Skeletal muscle satellite cell (primary cell): ENCODE data around the gene ICOS.

ENCODE experiments used
- H3K27me3 ChIP-seq: 2 replicates; pipeline ENCODE4 v1.7.0; 2013; ENCODE audit warnings: low read length; ENCODE audit not compliant: control insufficient read depth, insufficient read depth
- H3K36me3 ChIP-seq: 2 replicates; pipeline ENCODE4 v1.7.0; 2013; ENCODE audit warnings: mild to moderate bottlenecking, control low read depth, low read length; ENCODE audit not compliant: insufficient read depth
- H3K4me1 ChIP-seq: 2 replicates; pipeline ENCODE4 v1.7.0; 2013; ENCODE audit warnings: low read length; ENCODE audit not compliant: control insufficient read depth, insufficient read depth
- H3K4me2 ChIP-seq: 2 replicates; pipeline ENCODE4 v1.7.0; 2013; ENCODE audit warnings: mild to moderate bottlenecking, low read length
- H3K4me3 ChIP-seq: 2 replicates; pipeline ENCODE4 v1.7.0; 2013; ENCODE audit warnings: low read length
- H3K9ac ChIP-seq: 2 replicates; pipeline ENCODE4 v1.7.0; 2013; ENCODE audit warnings: mild to moderate bottlenecking, low read depth, low read length, moderate library complexity
- H3K9me3 ChIP-seq: replicated peaks from 2 replicates; pipeline ENCODE4 v1.7.0; 2013; ENCODE audit warnings: mild to moderate bottlenecking, control low read depth, low read length

The ICOS gene

DNA sequence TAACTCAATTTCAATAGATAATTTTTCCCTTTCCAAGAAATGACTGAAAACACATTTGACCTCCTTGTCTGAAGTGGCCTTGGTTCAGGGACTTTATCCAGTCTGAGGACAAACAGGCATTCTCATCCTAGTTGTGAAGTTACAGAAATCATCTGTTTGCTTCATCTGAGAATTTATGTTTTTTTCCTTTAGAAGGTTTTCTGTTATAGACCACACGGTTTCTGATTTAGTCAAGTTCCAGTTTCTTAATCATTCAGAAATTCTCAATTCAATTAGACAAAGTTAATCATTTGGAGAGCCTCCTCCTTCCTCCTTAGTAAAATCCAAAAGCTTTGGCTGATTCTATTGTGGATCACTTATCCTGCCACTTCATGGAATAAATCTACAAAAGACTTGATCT, 60.9 kb downstream of the ICOS start:
- H3K4me1 ChIP-seq: no peaks in the 10 kb centered on the region
- H3K9ac ChIP-seq: no peak overlapping the region
- no peaks in the 10 kb centered on the region for H3K9me3 ChIP-seq
- H3K4me2 ChIP-seq: no peak overlapping the region
- H3K4me3 ChIP-seq: no peak overlapping the region
- no peaks in the 10 kb centered on the region for H3K36me3 ChIP-seq
- H3K27me3 ChIP-seq: peaks cover 33% of the 10 kb centered on the region

GRCh38 chr2:203997980-203998809, 61.6 kb downstream of the ICOS start:
- Histone ChIP-seq H3K4me2 (no peak overlapping the region), H3K36me3 (no peaks in the 10 kb centered on the region), H3K4me1 (no peaks in the 10 kb centered on the region), H3K27me3 (peaks cover 38% of the 10 kb centered on the region), H3K4me3 (no peak overlapping the region), H3K9ac (no peak overlapping the region), H3K9me3 (no peaks in the 10 kb centered on the region)

DNA sequence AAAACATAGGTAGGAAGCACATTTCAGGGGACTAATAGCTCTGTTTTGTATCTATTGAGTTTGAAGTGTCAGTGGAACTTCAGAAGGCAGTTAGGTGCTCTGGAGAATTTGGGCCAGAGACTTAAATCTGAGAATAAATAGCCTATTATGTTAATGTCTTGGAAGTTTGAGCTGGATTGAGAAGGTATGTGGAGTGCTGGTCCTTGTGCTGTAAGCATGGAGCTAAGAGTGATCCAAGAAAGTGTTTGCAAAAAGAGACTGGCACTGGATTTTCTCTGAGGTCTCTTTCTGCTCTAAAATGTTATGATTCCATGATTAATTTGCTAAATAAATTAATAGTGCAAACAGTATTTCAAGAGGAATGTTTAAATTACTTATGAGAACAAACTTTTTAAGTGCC, 63.3 kb downstream of the ICOS start:
- H3K9me3 ChIP-seq: no peaks in the 10 kb centered on the region
- H3K27me3 ChIP-seq: peaks cover 38% of the 10 kb centered on the region
- no peak overlapping the region for H3K4me3 ChIP-seq
- no peak overlapping the region for H3K9ac ChIP-seq
- H3K4me1 ChIP-seq: no peaks in the 10 kb centered on the region
- no peak overlapping the region for H3K4me2 ChIP-seq
- no peaks in the 10 kb centered on the region for H3K36me3 ChIP-seq

DNA sequence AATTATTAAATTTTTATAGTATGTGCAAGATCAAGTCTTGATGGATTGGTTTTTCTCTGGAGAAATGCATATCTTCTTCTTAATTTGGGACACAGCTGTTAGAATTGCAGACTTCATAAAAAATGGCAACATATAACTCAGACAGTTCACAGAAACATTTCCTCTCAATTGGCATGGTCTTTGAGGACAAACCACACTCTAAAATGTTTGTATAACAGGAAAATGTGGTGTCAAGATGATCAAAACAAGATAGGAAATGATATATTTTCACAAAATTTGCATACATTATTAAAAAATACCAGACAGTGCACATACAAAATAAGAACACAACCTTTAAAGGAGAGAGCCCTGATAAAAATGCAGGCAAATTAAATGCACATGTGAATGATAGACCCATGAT, 63.9 kb downstream of the ICOS start:
- Histone ChIP-seq H3K9me3 (no peaks in the 10 kb centered on the region), H3K36me3 (no peaks in the 10 kb centered on the region), H3K4me1 (no peaks in the 10 kb centered on the region), H3K27me3 (peaks cover 38% of the 10 kb centered on the region), H3K4me3 (no peak overlapping the region), H3K9ac (no peak overlapping the region), H3K4me2 (no peak overlapping the region)

GRCh38 chr2:204003276-204003990, 66.9 kb downstream of the ICOS start:
- Histone ChIP-seq H3K9me3 (no peaks in the 10 kb centered on the region), H3K4me1 (no peaks in the 10 kb centered on the region), H3K36me3 (no peaks in the 10 kb centered on the region), H3K27me3 (peaks cover 30% of the 10 kb centered on the region), H3K4me3 (no peak overlapping the region), H3K9ac (no peak overlapping the region), H3K4me2 (no peak overlapping the region)

DNA sequence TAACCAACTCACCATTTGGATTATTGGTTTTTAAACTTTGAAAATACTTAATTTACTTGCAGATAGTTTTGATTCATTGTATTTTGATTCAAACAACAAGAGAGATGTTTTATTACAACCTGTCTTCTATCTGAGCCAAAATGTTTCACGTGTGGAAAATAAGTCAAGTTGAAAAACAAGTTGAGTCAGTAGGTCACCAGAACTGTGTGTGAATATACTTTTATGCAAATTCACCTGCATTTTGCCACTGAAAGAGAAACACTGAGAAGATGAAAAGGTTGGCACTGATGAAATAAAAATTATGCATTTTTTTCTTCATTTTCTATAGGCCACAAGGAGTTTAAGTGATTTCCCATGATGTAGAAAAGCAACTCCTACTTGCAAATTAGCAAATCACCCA, 68.3 kb downstream of the ICOS start:
- Histone ChIP-seq H3K9ac (no peak overlapping the region), H3K4me3 (no peak overlapping the region), H3K9me3 (no peaks in the 10 kb centered on the region), H3K4me2 (no peak overlapping the region), H3K27me3 (peaks cover 30% of the 10 kb centered on the region), H3K4me1 (no peaks in the 10 kb centered on the region), H3K36me3 (no peaks in the 10 kb centered on the region)

DNA sequence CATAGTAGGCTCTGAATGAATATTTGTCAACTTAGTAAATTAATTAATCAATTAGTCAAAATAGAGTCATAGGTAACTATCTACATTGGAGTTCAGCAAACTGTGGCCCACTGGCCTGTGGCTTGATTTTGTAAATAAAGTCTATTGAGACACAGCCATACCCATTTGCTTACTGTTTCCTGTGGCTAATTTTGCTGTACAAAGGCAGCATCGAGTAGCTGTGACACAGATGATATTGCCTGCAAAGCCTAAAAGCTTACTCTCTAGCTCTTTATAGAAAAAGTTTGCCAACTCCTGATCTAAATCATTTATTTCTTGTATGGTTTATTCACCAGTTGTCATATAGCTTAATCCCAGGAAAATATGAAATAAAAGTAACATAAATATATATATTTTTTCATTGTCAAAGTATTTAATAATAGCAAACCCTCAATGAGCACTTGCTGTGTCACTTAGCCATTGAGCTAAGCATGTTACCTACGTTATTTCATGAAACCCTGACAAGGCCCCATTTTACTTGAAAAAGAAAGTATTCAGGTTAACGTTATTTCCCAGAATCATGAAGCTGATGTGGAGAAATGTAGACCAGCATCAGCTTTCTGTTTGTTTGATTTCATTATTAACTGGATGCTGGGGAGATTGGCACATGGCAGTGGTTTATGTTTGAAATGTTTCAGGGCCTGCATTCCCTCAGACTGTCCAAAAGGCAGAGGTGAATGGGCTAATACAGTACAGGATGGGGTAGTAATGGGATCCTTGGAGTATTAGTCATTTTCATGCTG, 69.6 kb downstream of the ICOS start:
- Histone ChIP-seq H3K4me2 (no peak overlapping the region), H3K9me3 (no peaks in the 10 kb centered on the region), H3K4me3 (no peak overlapping the region), H3K4me1 (no peaks in the 10 kb centered on the region), H3K36me3 (no peaks in the 10 kb centered on the region), H3K9ac (no peak overlapping the region), H3K27me3 (peaks cover 27% of the 10 kb centered on the region)

DNA sequence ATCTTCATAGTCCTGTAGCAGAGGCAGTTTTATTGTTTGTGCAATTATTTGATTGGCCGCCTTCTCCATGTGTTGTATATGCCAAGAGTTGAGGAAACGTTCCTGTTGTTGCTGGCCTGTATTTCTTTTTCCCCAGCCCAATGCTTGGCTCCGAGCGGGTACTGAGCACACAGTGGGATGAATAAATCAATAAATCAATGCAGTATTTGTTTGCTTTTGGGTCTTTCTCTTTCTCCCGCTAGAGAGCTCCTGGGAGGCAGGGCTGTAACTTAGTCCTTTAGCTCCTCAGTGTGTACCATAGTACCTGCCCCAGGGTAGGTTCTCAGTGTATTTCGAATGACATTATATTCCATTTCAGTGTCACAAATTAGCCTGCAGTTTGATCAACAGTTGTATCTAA, 71.8 kb downstream of the ICOS start:
- Histone ChIP-seq H3K4me2 (no peak overlapping the region), H3K36me3 (no peaks in the 10 kb centered on the region), H3K4me3 (no peak overlapping the region), H3K9me3 (no peaks in the 10 kb centered on the region), H3K4me1 (no peaks in the 10 kb centered on the region), H3K27me3 (peaks cover 30% of the 10 kb centered on the region), H3K9ac (no peak overlapping the region)

DNA sequence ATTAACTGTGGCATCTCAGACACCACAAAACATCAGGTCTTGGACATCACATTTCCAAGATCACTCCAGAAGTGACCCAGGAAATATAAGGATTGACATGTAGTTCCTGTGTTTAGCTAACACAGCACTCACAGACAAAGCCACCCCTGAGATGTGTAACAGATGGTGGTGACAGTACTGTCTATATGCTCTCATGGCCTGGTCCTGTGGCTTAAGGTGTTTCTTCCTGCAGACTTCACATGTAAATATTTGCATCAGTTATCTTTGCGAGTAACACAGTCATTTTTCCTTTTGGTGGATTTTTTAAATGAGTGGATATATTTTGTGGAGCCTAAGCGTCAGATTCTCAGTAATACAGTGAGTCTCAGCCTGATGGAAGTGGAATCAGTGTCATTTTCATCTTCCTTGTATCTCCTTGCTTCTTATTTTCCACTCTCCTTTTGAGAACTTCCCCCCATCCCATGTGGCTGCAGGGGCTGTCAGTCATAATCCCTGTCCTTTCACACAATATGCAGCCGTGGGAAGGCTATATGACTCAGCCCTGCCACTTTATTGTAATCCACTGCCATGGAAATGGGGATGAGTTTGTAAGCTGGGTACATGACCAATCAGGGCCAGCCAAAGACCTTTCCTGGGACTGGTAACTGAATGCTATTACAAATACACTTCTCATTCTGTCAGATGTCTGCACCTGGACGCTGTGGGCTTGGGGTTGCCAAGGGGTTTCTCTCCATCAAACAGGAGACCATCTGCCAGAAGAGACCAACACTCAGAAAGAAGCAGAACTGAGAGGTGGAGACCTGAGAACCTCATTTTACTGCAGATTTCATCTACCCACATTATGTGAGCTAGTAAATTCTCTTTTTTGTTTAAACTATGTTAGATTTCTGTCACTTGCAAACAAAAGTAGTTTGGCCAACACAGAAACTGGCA, 74.3 kb downstream of the ICOS start:
- Histone ChIP-seq H3K36me3 (no peaks in the 10 kb centered on the region), H3K9me3 (no peaks in the 10 kb centered on the region), H3K4me3 (no peak overlapping the region), H3K27me3 (peaks cover 34% of the 10 kb centered on the region), H3K4me1 (no peaks in the 10 kb centered on the region), H3K4me2 (no peak overlapping the region), H3K9ac (no peak overlapping the region)
